Smooth muscle cell (in vitro differentiated cells): Measurements from ENCODE around the gene ANK2. TPM values are rescaled to one million over a fixed set of nuclear protein-coding genes. Genes with fewer than 3 reads are reported as not detected.

Source experiments
- DNase-seq: peaks from one replicate; lab custom pipeline; 2025; ENCODE audit not compliant: unreplicated experiment; lab: John Stamatoyannopoulos, UW
- H2AFZ ChIP-seq: fragments of 200-600 bp; sonication (generic); 2 replicates; pipeline ENCODE4 v1.6.0; 2016; ENCODE audit warnings: antibody characterized with exemption, low read depth, mild to moderate bottlenecking
- H3F3A ChIP-seq: fragments of 200-600 bp; sonication (generic); 2 replicates; pipeline ENCODE4 v1.6.0; 2017; ENCODE audit warnings: antibody characterized with exemption, low read depth
- H3K27ac ChIP-seq: fragments of 200-600 bp; sonication (generic); 2 replicates; pipeline ENCODE4 v1.5.1; 2016; ENCODE audit warnings: low read depth, mild to moderate bottlenecking
- H3K27me3 ChIP-seq: fragments of 200-600 bp; sonication (generic); 2 replicates; pipeline ENCODE4 v1.6.1; 2016; ENCODE audit warnings: low read depth, mild to moderate bottlenecking
- H3K36me3 ChIP-seq: fragments of 200-600 bp; sonication (generic); 2 replicates; pipeline ENCODE4 v1.5.1; 2016; ENCODE audit warnings: low read depth
- H3K4me1 ChIP-seq: fragments of 200-600 bp; sonication (generic); 2 replicates; pipeline ENCODE4 v1.5.1; 2016; ENCODE audit warnings: low read depth
- H3K4me2 ChIP-seq: fragments of 200-600 bp; sonication (generic); 2 replicates; pipeline ENCODE4 v1.6.0; 2016; ENCODE audit warnings: mild to moderate bottlenecking
- H3K4me3 ChIP-seq: fragments of 200-600 bp; sonication (generic); 2 replicates; pipeline ENCODE4 v1.5.1; 2016; ENCODE audit warnings: mild to moderate bottlenecking
- H3K79me2 ChIP-seq: fragments of 200-600 bp; sonication (generic); 2 replicates; pipeline ENCODE4 v1.6.0; 2016; ENCODE audit warnings: low read depth, mild to moderate bottlenecking
- H3K9ac ChIP-seq: fragments of 200-600 bp; sonication (generic); 2 replicates; pipeline ENCODE4 v1.6.0; 2016; ENCODE audit warnings: low read depth
- H3K9me3 ChIP-seq: fragments of 200-600 bp; sonication (generic); replicated peaks from 2 replicates; pipeline ENCODE4 v1.5.1; 2016; ENCODE audit warnings: low read depth
- H4K20me1 ChIP-seq: fragments of 200-600 bp; sonication (generic); 2 replicates; pipeline ENCODE4 v1.6.0; 2016; ENCODE audit warnings: low read depth
- WGBS: methylation state at CpG from one replicate; pipeline ENCODE4 v1.1.7; 2016; ENCODE audit warnings: low lambda C conversion rate; 5-methylcytosine and 5-hydroxymethylcytosine counted together
- polyA plus RNA-seq: library from polyadenylated mRNA; unstranded; fragments of >200 nt; fragmentation: Nextera tagmentation; extraction: Ambion mirVana; gene quantifications from 2 replicates; pipeline ENCODE4 v1.2.1, GENCODE V29; 2016
- total RNA-seq: library from RNA; depleted of rRNA; stranded (reverse); fragments of >200 nt; gene quantifications from 2 replicates; pipeline ENCODE4 v1.2.3, GENCODE V29; 2014
- TF ChIP-seq, protein P1 (sequence below): fragments of 200-600 bp; sonication (generic); IDR thresholded peaks from 2 replicates; pipeline ENCODE4 v1.5.1; 2017; ENCODE audit warnings: borderline replicate concordance, mild to moderate bottlenecking, antibody characterized with exemption; ENCODE audit not compliant: insufficient read depth, poor library complexity, severe bottlenecking

ANK2 gene
- total and polyA plus RNA-seq, 2 experiments from 2014 or later: 2.2 to 8.1 TPM

DNA sequence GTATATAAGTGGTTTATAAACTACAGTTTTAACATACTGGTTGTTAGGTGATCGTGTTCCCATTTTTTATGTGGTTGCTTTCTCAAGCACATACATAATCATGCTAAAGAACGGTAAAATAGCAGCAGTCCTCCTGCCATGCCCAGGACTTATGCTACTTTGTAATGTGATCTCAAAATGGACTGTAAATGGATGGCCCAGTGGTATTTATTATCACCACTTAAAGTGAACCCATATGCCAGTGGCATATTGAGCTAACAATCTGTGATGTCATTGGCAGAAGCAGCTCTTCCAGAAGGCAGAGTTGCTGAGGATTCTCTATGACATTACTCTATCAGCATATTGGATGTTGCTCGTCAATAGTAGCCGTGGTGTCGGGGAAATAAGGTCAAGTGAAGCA is 28.6 kb downstream of the ANK2 start:
- TF ChIP-seq, protein P1, sequence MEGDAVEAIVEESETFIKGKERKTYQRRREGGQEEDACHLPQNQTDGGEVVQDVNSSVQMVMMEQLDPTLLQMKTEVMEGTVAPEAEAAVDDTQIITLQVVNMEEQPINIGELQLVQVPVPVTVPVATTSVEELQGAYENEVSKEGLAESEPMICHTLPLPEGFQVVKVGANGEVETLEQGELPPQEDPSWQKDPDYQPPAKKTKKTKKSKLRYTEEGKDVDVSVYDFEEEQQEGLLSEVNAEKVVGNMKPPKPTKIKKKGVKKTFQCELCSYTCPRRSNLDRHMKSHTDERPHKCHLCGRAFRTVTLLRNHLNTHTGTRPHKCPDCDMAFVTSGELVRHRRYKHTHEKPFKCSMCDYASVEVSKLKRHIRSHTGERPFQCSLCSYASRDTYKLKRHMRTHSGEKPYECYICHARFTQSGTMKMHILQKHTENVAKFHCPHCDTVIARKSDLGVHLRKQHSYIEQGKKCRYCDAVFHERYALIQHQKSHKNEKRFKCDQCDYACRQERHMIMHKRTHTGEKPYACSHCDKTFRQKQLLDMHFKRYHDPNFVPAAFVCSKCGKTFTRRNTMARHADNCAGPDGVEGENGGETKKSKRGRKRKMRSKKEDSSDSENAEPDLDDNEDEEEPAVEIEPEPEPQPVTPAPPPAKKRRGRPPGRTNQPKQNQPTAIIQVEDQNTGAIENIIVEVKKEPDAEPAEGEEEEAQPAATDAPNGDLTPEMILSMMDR: no peak
- 93% methylated on average over 5 of the region's 5 CpGs for WGBS

DNA sequence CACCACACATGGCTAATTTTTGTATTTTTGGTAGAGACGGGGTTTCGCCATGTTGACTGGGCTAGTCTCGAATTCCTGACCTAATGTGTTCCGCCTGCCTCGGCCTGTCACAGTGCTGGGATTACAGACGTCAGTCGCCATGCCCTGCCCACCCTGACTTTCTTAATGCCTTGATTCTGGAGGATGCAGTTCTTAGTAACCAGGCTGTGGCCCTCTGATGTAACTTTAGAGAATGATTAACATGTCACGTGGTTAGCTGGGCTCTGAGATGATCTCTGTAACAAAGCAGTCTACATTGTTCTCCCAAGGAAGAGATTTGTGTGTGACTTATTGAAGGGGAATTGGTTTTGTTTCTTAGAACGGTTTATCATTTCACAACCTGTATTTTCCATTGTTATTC is 30.6 kb downstream of the ANK2 start:
- H3K79me2 ChIP-seq: no peaks in the 10 kb centered on the region
- WGBS: 89% methylated on average over 9 of the region's 9 CpGs
- H2AFZ ChIP-seq: no peak overlapping the region
- H3K36me3 ChIP-seq: no peaks in the 10 kb centered on the region
- no peaks in the 10 kb centered on the region for H3F3A ChIP-seq
- H3K9ac ChIP-seq: no peak overlapping the region
- DNase-seq: no peak
- H3K9me3 ChIP-seq: no peaks in the 10 kb centered on the region
- no peak overlapping the region for H3K4me3 ChIP-seq
- no peak overlapping the region for H3K27ac ChIP-seq
- TF ChIP-seq, protein P1: no peak
- no peaks in the 10 kb centered on the region for H4K20me1 ChIP-seq
- peaks cover 31% of the 10 kb centered on the region for H3K4me1 ChIP-seq
- H3K27me3 ChIP-seq: no peaks in the 10 kb centered on the region
- no peak overlapping the region for H3K4me2 ChIP-seq

More for the DNA sequence above, 28.6 kb downstream of the ANK2 start:
- Histone ChIP-seq H3K4me3 (no peak overlapping the region), H3K27me3 (no peaks in the 10 kb centered on the region), H3K9me3 (no peaks in the 10 kb centered on the region), H3K9ac (no peak overlapping the region), H3K4me1 (peaks cover 31% of the 10 kb centered on the region), H3K27ac (no peak overlapping the region), H3F3A (no peaks in the 10 kb centered on the region), H2AFZ (no peak overlapping the region), H3K4me2 (no peak overlapping the region), H4K20me1 (no peaks in the 10 kb centered on the region), H3K79me2 (no peaks in the 10 kb centered on the region), H3K36me3 (no peaks in the 10 kb centered on the region)
- no peak for DNase-seq

GRCh38 chr4:113080624-113081023 is 31.2 kb downstream of the ANK2 start:
- Histone ChIP-seq H3K4me3 (no peak overlapping the region), H3K27me3 (no peaks in the 10 kb centered on the region), H3K36me3 (no peaks in the 10 kb centered on the region), H4K20me1 (no peaks in the 10 kb centered on the region), H3K27ac (no peak overlapping the region), H3K9ac (no peak overlapping the region), H3F3A (no peaks in the 10 kb centered on the region), H3K4me2 (no peak overlapping the region), H3K79me2 (no peaks in the 10 kb centered on the region), H3K4me1 (peaks cover 33% of the 10 kb centered on the region), H2AFZ (no peak overlapping the region), H3K9me3 (no peaks in the 10 kb centered on the region)
- no peak for DNase-seq
- 61% methylated on average over 2 of the region's 2 CpGs for WGBS
- TF ChIP-seq, protein P1: no peak

- H3K9me3 ChIP-seq: no peaks in the 10 kb centered on the region
- H4K20me1 ChIP-seq: no peaks in the 10 kb centered on the region
- H3F3A ChIP-seq: no peaks in the 10 kb centered on the region
- H3K27ac ChIP-seq: no peak overlapping the region
- H3K36me3 ChIP-seq: no peaks in the 10 kb centered on the region
- no peak overlapping the region for H3K4me2 ChIP-seq
- no peaks in the 10 kb centered on the region for H3K27me3 ChIP-seq
- H3K4me3 ChIP-seq: no peak overlapping the region
- no peak for DNase-seq
- no peak overlapping the region for H3K9ac ChIP-seq
- H3K79me2 ChIP-seq: no peaks in the 10 kb centered on the region
- no peak overlapping the region for H2AFZ ChIP-seq
- 73% methylated on average over 1 of the region's 1 CpG for WGBS
- TF ChIP-seq, protein P1: no peak
- H3K4me1 ChIP-seq: peaks cover 21% of the 10 kb centered on the region
Observed at GRCh38 chr4:113083346-113083745, 33.9 kb downstream of the ANK2 start.
